CD14-positive monocyte (primary cell): ENCODE results near the gene SIGLEC10. TPM values are rescaled to one million over a fixed set of nuclear protein-coding genes. Genes with fewer than 3 reads are reported as not detected.

Experiments
- DNase-seq, 3 donors: peaks; one replicate each; pipeline ENCODE4 v3.0.0-alpha.2; 2011 to 2022
- H2AFZ ChIP-seq: 2 replicates; pipeline ENCODE4 v1.6.0; 2012; ENCODE audit warnings: mild to moderate bottlenecking, low read depth, low read length, inconsistent platforms; ENCODE audit not compliant: insufficient read depth, poor library complexity, severe bottlenecking
- H3K27ac ChIP-seq, 2 donors: 1 replicate in 1 of 2; 2 replicates in 1 of 2; pipeline ENCODE4 v1.5.1; 2012 to 2013; ENCODE audit warnings: low read length in 2 of 2, control low read depth in 1 of 2, inconsistent platforms in 1 of 2, low read depth in 1 of 2, mild to moderate bottlenecking in 1 of 2
- H3K27me3 ChIP-seq, 2 donors: one replicate each; pipeline versions ENCODE4 v1.6.0 to v1.6.1; 2011 to 2013; ENCODE audit warnings: low read length in 2 of 2; ENCODE audit not compliant: control insufficient read depth in 2 of 2, insufficient read depth in 2 of 2
- H3K36me3 ChIP-seq, 2 donors: replicated peaks in 1 of 2; 1 replicate in 1 of 2; 2 replicates in 1 of 2; pipeline versions ENCODE4 v1.5.1 to v1.6.1; 2012 to 2013; ENCODE audit warnings: low read length in 2 of 2, control low read depth in 1 of 2, inconsistent platforms in 1 of 2, mild to moderate bottlenecking in 1 of 2; ENCODE audit not compliant: insufficient read depth in 2 of 2, control insufficient read depth in 1 of 2
- H3K4me1 ChIP-seq, 2 donors: 1 replicate in 1 of 2; 2 replicates in 1 of 2; pipeline versions ENCODE4 v1.5.1 to v1.6.1; 2012 to 2013; ENCODE audit warnings: low read length in 2 of 2, control low read depth in 1 of 2, inconsistent platforms in 1 of 2, mild to moderate bottlenecking in 1 of 2, moderate library complexity in 1 of 2; ENCODE audit not compliant: insufficient read depth in 2 of 2, control insufficient read depth in 1 of 2
- H3K4me2 ChIP-seq: replicated peaks from 2 replicates; pipeline ENCODE3; 2012; ENCODE audit warnings: low read length, moderate library complexity, mild to moderate bottlenecking; ENCODE audit not compliant: poor library complexity, severe bottlenecking; ENCODE audit errors: extremely low read depth
- H3K4me3 ChIP-seq, 3 experiments: fragments of 200-600 bp in 1 of 3; sonication (generic) in 1 of 3; replicated peaks in 1 of 3; 1 replicate in 2 of 3; 2 replicates in 1 of 3; pipeline ENCODE4 v1.5.1; 2011 to 2013; ENCODE audit warnings: low read length in 3 of 3, mild to moderate bottlenecking in 3 of 3, control low read depth in 2 of 3, low read depth in 2 of 3, inconsistent platforms in 1 of 3, moderate library complexity in 1 of 3
- H3K79me2 ChIP-seq: 2 replicates; pipeline ENCODE4 v1.6.0; 2012; ENCODE audit warnings: mild to moderate bottlenecking, control low read depth, inconsistent platforms, low read length, moderate library complexity; ENCODE audit not compliant: insufficient read depth
- H3K9ac ChIP-seq: 2 replicates; pipeline ENCODE4 v1.6.0; 2017; ENCODE audit warnings: low read length, mild to moderate bottlenecking; ENCODE audit not compliant: insufficient read depth, poor library complexity, severe bottlenecking
- H3K9me3 ChIP-seq, 2 donors: replicated peaks in 1 of 2; 1 replicate in 1 of 2; 2 replicates in 1 of 2; pipeline versions ENCODE4 v1.5.1 to v1.6.1; 2012 to 2013; ENCODE audit warnings: low read length in 2 of 2, control low read depth in 1 of 2; ENCODE audit not compliant: control insufficient read depth in 1 of 2, insufficient read depth in 1 of 2
- H4K20me1 ChIP-seq: 2 replicates; pipeline ENCODE4 v1.6.0; 2012; ENCODE audit warnings: mild to moderate bottlenecking, low read length, control low read depth, moderate library complexity; ENCODE audit not compliant: insufficient read depth
- H3K27ac Mint-ChIP-seq, 7 donors: one replicate each; pipeline ENCODE4 v1.8.0; 2020; ENCODE audit warnings: mild to moderate bottlenecking in 7 of 7, mixed read lengths in 7 of 7, moderate library complexity in 6 of 7, inconsistent platforms in 2 of 7
- H3K27me3 Mint-ChIP-seq, 3 donors: one replicate each; pipeline ENCODE4 v1.8.0; 2021 to 2022; ENCODE audit warnings: low read depth in 3 of 3, mild to moderate bottlenecking in 3 of 3, mixed read lengths in 3 of 3, moderate library complexity in 3 of 3, inconsistent platforms in 1 of 3
- H3K36me3 Mint-ChIP-seq, 2 donors: one replicate each; pipeline ENCODE4 v1.8.0; 2020; ENCODE audit warnings: mixed read lengths in 2 of 2, inconsistent platforms in 1 of 2, mild to moderate bottlenecking in 1 of 2
- H3K4me1 Mint-ChIP-seq: one replicate; pipeline ENCODE4 v1.8.0; 2020; ENCODE audit warnings: mild to moderate bottlenecking, mixed read lengths
- H3K4me3 Mint-ChIP-seq, 2 donors: one replicate each; pipeline ENCODE4 v1.8.0; 2020; ENCODE audit warnings: mild to moderate bottlenecking in 2 of 2, mixed read lengths in 2 of 2, moderate library complexity in 1 of 2
- H3K9me3 Mint-ChIP-seq, 7 donors: one replicate each; pipeline ENCODE4 v1.8.0; 2020 to 2022; ENCODE audit warnings: mixed read lengths in 7 of 7, mild to moderate bottlenecking in 6 of 7, moderate library complexity in 6 of 7, inconsistent platforms in 2 of 7
- WGBS: methylation state at CpG from one replicate; pipeline ENCODE4 v1.1.5; 2013; ENCODE audit warnings: missing lambda C conversion rate; ENCODE audit not compliant: insufficient coverage; 5-methylcytosine and 5-hydroxymethylcytosine counted together
- intact Hi-C, 2 donors: fragments of 100-400 bp; cut with micrococcal nuclease; formaldehyde crosslinking; loops; one replicate each; pipeline versions ENCODE4 v1.15.0 to v1.15.1; 2023
- polyA plus RNA-seq, 3 donors: library from polyadenylated mRNA; depleted of rRNA in 1 of 3; unstranded in 2 of 3; stranded (reverse) in 1 of 3; fragments of 300-500 nt in 2 of 3; fragments of >200 nt in 1 of 3; fragmentation: Illumina TruSeq in 2 of 3; gene quantifications; 1 replicate in 2 of 3; 2 replicates in 1 of 3; pipeline ENCODE4 v1.2.3, GENCODE V29; 2012 to 2021
- TF ChIP-seq, protein P1 (sequence below): fragments of 200-600 bp; IDR thresholded peaks from one replicate; pipeline ENCODE4 v1.8.0; 2022; ENCODE audit warnings: antibody characterized with exemption, mild to moderate bottlenecking

Gene SIGLEC10
- polyA plus RNA-seq, 3 donors, result 16.6 to 114 (median 64.9) TPM

DNA sequence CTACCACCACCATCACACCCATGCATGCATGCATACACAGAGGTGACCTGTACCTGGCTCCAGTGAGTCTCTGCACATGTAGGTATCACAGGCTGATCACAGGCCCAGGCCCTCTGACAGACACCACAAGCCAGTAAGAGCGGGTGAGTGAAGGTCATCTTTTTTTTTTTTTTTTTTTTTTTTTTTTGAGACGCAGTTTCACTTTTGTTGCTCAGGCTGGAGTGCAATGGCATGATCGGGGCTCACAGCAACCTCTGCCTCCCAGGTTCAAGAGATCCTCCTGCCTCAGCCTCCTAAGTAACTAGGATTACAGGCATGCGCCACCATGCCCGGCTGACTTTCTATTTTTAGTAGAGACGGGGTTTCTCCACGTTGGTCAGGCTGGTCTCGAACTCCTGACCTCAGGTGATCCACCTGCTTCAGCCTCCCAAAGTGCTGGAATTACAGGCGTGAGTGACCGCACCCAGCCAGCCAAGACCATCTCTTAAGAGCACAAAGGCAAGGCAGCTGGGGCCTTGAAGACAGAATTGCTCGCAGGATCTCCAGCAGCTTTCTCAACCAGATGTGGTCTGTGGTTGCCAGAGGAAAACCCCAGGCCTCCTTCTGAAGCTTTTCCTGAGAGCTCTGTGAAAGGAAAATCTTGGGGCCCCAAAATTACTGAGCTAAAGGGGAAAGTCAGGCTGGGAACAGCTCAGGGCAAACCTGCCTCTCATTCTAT, 41.8 kb downstream of the SIGLEC10 start:
- peaks cover 37 to 45% of the 10 kb centered on the region in 2 donors for H3K4me1 ChIP-seq
- H3K4me1 Mint-ChIP-seq, result peaks cover 57% of the 10 kb centered on the region

DNA sequence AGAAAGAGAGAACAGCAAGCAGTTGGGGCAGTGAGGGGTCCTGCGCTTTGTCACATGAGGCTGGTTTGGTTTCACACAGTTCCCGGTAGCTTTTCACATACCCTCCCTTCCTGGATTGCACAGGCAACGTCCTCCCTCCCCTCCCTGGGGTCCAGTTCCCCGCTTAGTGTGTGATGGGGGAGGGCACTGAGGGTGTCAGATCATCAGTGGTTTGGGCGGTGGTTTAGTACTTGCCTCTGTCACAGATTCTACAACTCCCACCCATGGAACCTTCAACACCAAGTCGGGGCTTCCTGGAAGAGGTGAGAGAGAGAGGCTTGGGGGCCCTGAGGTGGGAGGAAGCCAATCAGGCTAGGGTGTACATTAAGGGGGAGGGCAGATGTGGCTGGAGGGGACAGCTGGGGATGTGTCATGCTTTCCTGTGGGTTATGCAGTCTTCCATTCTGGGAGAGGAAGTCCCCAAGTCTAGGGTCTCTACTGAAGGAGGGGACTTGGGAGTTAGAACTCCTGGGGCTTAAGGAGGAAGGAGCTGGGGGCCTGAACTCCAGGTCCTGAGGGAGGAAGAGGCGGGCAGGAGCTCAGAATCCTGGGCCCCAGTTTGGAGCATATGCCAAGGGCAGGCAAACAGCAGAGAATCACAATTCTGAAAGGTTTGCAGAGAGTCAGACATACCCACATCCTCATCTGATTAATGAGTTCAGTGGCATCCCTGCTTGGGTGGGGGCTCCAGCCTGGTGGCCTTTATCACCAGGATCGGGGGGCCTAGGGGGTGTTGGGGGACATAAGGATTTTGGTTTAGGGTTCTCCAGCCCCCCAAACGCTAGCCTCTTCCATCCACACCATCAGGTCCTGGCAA, 44.6 kb downstream of the SIGLEC10 start, which contains the start of gene NKG7:
TSS of gene NKG7 (minus strand) at position 6 of the 856 bp plus-strand sequence. CDS start 119 bp downstream, outside the sequence.
- Histone ChIP-seq H3K27ac (peak within 1 kb of the TSS; percentile 47 to 81), H3K9ac (peak within 1 kb of the TSS; percentile 57), H3K4me1 (peaks cover 49 to 70% of the 10 kb centered on the region in 2 donors), H3K9me3 (no peaks in the 10 kb centered on the region), H3K36me3 (no peaks in the 10 kb centered on the region), H2AFZ (peak within 1 kb of the TSS; percentile 79), H3K4me2 (peak within 1 kb of the TSS; percentile 62), H3K27me3 (no peaks in the 10 kb centered on the region), H3K4me3 (peak within 1 kb of the TSS in 1 of 3 experiments; percentile 62), H3K79me2 (peaks cover 41% of the 10 kb centered on the region), H4K20me1 (no peaks in the 10 kb centered on the region)
- Mint-ChIP-seq H3K36me3 (peaks cover 0 to 1% of the 10 kb centered on the region in 2 donors), H3K9me3 (peaks cover 0 to 1% (median 0%) of the 10 kb centered on the region in 7 donors), H3K27ac (peak within 1 kb of the TSS; percentile 46 to 89 (median 82)), H3K4me1 (peaks cover 71% of the 10 kb centered on the region), H3K27me3 (peaks cover 0 to 2% (median 0%) of the 10 kb centered on the region in 3 donors), H3K4me3 (peak within 1 kb of the TSS; percentile 59 to 73)
- intact Hi-C loops, result no loop called here
- TF ChIP-seq, protein P1, sequence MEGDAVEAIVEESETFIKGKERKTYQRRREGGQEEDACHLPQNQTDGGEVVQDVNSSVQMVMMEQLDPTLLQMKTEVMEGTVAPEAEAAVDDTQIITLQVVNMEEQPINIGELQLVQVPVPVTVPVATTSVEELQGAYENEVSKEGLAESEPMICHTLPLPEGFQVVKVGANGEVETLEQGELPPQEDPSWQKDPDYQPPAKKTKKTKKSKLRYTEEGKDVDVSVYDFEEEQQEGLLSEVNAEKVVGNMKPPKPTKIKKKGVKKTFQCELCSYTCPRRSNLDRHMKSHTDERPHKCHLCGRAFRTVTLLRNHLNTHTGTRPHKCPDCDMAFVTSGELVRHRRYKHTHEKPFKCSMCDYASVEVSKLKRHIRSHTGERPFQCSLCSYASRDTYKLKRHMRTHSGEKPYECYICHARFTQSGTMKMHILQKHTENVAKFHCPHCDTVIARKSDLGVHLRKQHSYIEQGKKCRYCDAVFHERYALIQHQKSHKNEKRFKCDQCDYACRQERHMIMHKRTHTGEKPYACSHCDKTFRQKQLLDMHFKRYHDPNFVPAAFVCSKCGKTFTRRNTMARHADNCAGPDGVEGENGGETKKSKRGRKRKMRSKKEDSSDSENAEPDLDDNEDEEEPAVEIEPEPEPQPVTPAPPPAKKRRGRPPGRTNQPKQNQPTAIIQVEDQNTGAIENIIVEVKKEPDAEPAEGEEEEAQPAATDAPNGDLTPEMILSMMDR, result no peak
- no CpG with 5 or more reads among the region's 9 CpGs for WGBS
- DNase-seq, result peak; percentile 46 to 71 (median 48)

More for the DNA sequence above, 41.8 kb downstream of the SIGLEC10 start:
- no peaks in the 10 kb centered on the region for H3K27me3 ChIP-seq
- H3K9me3 ChIP-seq, result no peaks in the 10 kb centered on the region
- peak overlapping the region in 5 of 7 donors; percentile 18 to 84 (median 51) for H3K27ac Mint-ChIP-seq
- H2AFZ ChIP-seq, result peak overlapping the region; percentile 56
- peaks cover 0 to 3% (median 0%) of the 10 kb centered on the region in 3 donors for H3K27me3 Mint-ChIP-seq
- H3K79me2 ChIP-seq, result peaks cover 19% of the 10 kb centered on the region
- H3K36me3 ChIP-seq, result no peaks in the 10 kb centered on the region
- H3K4me2 ChIP-seq, result no peak overlapping the region
- TF ChIP-seq, protein P1, result no peak
- intact Hi-C loops, result no loop called here
- H3K4me3 Mint-ChIP-seq, result no peak overlapping the region
- no peaks in the 10 kb centered on the region for H4K20me1 ChIP-seq
- H3K27ac ChIP-seq, result no peak overlapping the region
- H3K36me3 Mint-ChIP-seq, result peaks cover 0 to 1% of the 10 kb centered on the region in 2 donors
- H3K4me3 ChIP-seq, result no peak overlapping the region
- peaks cover 0 to 1% (median 0%) of the 10 kb centered on the region in 7 donors for H3K9me3 Mint-ChIP-seq
- 6% methylated on average over 6 of the region's 11 CpGs for WGBS
- H3K9ac ChIP-seq, result no peak overlapping the region
- DNase-seq, result peak in 1 of 3 donors; percentile 62
